ENCODE measurements around the gene NEAT1.

Gene NEAT1

DNA sequence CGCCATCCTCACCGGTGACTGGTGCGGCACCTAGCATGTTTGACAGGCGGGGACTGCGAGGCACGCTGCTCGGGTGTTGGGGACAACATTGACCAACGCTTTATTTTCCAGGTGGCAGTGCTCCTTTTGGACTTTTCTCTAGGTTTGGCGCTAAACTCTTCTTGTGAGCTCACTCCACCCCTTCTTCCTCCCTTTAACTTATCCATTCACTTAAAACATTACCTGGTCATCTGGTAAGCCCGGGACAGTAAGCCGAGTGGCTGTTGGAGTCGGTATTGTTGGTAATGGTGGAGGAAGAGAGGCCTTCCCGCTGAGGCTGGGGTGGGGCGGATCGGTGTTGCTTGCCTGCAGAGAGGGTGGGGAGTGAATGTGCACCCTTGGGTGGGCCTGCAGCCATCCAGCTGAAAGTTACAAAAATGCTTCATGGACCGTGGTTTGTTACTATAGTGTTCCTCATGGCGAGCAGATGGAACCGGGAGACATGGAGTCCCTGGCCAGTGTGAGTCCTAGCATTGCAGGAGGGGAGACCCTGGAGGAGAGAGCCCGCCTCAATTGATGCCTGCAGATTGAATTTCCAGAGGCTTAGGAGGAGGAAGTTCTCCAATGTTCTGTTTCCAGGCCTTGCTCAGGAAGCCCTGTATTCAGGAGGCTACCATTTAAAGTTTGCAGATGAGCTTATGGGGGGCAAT is 1.1 kb downstream of the NEAT1 start:
- no peak for DNase-seq (ENCODE audit: low read depth)

DNA sequence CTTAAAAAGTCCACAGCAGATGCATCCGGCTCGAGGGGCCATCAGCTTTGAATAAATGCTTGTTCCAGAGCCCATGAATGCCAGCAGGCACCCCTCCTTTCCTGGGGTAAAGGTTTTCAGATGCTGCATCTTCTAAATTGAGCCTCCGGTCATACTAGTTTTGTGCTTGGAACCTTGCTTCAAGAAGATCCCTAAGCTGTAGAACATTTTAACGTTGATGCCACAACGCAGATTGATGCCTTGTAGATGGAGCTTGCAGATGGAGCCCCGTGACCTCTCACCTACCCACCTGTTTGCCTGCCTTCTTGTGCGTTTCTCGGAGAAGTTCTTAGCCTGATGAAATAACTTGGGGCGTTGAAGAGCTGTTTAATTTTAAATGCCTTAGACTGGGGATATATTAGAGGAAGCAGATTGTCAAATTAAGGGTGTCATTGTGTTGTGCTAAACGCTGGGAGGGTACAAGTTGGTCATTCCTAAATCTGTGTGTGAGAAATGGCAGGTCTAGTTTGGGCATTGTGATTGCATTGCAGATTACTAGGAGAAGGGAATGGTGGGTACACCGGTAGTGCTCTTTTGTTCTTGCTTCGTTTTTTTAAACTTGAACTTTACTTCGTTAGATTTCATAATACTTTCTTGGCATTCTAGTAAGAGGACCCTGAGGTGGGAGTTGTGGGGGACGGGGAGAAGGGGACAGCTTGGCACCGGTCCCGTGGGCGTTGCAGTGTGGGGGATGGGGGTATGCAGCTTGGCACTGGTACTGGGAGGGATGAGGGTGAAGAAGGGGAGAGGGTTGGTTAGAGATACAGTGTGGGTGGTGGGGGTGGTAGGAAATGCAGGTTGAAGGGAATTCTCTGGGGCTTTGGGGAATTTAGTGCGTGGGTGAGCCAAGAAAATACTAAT is 1.9 kb downstream of the NEAT1 start:
- DNase-seq (ENCODE audit: low read depth), result peak; percentile 64

DNA sequence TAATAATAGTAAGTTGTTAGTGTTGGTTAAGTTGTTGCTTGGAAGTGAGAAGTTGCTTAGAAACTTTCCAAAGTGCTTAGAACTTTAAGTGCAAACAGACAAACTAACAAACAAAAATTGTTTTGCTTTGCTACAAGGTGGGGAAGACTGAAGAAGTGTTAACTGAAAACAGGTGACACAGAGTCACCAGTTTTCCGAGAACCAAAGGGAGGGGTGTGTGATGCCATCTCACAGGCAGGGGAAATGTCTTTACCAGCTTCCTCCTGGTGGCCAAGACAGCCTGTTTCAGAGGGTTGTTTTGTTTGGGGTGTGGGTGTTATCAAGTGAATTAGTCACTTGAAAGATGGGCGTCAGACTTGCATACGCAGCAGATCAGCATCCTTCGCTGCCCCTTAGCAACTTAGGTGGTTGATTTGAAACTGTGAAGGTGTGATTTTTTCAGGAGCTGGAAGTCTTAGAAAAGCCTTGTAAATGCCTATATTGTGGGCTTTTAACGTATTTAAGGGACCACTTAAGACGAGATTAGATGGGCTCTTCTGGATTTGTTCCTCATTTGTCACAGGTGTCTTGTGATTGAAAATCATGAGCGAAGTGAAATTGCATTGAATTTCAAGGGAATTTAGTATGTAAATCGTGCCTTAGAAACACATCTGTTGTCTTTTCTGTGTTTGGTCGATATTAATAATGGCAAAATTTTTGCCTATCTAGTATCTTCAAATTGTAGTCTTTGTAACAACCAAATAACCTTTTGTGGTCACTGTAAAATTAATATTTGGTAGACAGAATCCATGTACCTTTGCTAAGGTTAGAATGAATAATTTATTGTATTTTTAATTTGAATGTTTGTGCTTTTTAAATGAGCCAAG is 2.7 kb downstream of the NEAT1 start:
- DNase-seq (ENCODE audit: low read depth), result peak; percentile 91

DNA sequence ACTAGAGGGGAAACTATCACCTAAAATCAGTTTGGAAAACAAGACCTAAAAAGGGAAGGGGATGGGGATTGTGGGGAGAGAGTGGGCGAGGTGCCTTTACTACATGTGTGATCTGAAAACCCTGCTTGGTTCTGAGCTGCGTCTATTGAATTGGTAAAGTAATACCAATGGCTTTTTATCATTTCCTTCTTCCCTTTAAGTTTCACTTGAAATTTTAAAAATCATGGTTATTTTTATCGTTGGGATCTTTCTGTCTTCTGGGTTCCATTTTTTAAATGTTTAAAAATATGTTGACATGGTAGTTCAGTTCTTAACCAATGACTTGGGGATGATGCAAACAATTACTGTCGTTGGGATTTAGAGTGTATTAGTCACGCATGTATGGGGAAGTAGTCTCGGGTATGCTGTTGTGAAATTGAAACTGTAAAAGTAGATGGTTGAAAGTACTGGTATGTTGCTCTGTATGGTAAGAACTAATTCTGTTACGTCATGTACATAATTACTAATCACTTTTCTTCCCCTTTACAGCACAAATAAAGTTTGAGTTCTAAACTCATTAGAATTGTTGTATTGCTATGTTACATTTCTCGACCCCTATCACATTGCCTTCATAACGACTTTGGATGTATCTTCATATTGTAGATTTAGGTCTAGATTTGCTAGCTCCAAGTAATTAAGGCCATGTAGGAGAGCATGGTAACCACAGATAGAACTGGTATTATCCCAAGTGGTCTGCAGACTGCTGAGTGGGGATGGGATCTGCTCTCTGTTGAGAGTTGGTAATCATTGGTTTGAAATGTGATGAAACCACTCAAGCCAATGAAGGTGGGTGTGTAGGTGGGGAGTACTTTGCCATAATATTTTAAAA is 3.6 kb downstream of the NEAT1 start:
- peak; percentile 94 for DNase-seq (ENCODE audit: low read depth)

DNA sequence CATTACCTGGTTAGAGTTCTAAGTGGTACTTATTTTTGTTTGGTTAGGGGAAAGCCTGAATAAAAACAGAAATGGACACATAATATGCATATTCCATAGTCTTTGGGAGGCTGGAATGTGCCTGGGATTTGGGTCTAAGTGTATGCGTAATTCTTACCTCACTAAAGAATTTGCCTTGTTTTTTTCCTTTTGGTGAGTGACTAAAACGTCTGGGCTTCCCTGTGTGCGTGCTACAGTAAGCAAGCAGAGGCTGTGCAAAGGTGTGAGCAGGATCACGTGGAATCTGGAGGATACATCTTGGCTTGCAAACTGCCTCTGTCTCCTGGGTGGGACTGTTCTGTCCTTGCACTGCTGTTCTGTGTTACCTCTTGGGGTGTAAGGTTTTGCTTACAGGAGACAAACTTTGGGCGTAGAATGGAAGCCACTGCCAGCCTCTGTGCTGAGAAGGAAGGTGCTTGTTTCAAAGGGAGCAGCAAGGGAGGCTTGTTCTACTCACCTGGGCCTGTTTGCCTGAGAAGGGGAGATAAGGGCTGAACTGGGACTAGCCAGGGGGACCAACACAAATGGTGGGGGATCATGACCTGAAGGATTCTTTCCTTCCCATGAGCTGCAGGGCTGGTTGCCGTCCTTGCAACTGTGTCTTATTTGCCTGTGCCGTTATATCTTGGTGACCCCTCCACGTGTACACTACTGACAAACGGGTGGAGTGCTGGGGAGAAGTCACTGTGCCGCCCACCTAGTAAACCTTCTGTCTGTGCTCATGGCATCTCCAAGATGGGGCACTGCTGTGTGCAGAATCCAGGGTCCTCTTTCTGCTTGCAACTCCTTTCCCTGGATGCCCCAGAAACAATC is 4.5 kb downstream of the NEAT1 start:
- DNase-seq (ENCODE audit: low read depth), result peak; percentile 92

DNA sequence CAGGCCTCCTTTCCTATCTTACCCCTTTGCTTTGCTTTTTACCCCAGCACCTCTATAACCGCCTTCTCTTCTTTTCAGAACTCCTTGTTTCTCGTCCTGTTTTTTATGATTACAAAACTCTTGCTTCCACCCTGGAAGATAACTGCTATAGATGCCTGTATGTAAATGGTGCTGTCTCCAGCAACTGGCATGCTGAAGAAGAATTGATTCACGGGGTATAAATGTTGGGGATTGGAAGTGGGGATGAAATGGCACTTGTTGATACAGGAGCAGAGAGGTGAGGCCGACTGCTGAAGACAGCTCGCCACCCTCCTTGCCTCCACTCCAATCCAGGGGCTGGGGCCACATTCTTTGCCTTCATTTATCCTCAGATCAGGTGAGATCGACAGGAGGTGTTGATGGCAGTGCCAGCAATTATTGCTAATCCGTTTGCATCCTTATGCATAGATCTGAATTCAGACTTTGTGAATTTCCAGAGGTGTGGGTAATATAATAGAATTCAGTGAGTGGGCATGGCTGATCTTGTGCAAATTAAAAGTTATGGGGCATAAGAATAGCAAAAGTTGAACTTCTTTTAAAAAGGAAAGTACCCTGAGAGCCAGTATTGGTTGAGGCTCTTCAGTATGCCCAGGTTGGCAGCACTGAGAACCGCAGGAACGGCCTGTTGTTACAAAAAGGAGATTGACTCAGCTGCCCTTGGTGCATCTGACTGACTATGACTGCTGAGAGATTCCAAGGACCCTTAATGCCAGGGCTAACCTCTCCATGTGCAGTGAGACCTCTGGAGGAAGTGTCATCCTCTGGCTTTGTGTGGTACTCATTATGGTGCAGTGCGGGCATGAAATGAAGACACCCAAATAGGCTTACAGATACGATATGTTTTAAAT is 5.3 kb downstream of the NEAT1 start:
- peak; percentile 81 for DNase-seq (ENCODE audit: low read depth)

DNA sequence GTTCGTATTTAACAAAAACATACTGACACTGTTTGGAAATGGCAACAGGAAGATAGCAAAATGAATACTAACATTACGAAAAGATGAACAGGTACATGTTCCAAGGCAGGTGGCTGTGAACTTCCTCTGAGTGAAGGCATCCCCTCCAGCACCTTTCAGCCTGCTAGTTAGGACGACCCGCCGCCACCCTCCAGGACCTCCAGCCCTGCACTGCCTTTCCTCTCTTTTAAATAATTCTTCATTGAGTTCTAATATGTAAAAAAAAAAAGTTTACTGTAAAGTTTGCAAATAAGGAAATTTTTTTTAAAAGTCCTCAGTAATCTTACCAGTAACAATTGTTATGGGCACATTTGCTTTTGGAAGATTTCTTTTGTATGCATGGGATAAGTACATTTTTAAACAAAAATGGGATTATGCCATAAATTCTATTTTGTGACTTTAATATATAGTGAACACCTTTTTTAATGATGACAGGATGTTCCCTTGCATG is 6.0 kb downstream of the NEAT1 start:
- DNase-seq (ENCODE audit: low read depth), result peak; percentile 52

DNA sequence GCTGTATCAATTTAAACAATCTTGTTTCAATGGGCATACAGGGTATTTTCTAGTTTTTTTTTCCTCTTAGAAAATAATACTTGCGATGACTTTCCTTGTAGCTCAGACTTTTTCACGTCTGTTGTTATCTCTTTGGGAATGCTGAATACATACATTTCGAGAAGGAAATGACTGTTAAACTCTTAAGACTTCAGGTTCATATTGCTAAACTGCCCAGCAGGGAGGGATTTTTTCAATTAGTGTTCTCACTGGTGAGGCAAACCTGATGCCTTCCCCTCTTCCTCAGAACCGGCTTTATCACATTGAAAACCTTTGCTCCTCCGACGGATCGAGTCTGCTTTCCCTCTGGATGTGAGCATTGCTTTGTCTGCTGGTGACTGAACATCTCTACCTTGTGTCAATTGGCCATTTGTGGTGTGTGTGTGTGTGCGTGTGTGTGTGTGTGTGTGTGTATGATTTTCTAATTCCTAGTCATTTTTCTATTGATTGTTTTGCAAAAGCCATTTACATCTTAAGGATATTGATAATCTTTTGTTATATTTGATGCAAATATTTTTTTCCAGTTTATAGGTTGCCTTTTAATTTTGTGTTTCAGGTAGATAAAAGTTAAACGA is 6.6 kb downstream of the NEAT1 start:
- peak; percentile 66 for DNase-seq (ENCODE audit: low read depth)

DNA sequence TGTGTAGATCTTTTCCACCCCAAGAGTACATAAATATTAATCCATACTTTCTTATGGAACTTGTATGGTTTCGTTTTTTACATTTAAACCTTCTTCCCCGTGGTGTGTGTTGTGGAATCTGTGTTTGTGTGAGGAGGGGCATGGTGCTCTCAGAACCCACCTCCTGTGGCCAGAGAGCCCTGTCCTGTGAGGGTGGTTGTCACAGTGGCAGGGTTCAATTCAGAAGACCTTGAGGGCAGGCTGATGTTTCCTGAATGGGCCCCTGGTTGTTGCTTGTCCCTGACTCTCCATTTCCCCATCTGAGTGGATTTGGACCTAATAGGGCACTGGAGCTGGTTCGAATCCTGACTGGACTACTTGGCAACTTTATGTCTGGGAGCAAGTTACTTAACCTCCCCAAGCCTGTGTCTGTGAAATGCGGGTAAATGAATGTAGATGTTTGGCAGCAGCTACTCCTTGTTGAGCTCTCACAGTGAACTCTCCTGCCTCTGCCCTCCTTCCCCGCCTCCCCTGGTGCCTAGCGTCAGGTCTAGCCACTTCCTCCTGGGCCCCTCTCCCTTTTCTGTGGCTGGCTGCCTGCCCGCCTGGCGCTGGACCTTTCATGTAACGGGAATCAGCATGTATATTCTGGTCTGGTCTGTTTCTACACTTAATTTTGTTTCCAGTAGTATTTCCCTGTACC is 7.3 kb downstream of the NEAT1 start:
- DNase-seq (ENCODE audit: low read depth), result peak; percentile 61

DNA sequence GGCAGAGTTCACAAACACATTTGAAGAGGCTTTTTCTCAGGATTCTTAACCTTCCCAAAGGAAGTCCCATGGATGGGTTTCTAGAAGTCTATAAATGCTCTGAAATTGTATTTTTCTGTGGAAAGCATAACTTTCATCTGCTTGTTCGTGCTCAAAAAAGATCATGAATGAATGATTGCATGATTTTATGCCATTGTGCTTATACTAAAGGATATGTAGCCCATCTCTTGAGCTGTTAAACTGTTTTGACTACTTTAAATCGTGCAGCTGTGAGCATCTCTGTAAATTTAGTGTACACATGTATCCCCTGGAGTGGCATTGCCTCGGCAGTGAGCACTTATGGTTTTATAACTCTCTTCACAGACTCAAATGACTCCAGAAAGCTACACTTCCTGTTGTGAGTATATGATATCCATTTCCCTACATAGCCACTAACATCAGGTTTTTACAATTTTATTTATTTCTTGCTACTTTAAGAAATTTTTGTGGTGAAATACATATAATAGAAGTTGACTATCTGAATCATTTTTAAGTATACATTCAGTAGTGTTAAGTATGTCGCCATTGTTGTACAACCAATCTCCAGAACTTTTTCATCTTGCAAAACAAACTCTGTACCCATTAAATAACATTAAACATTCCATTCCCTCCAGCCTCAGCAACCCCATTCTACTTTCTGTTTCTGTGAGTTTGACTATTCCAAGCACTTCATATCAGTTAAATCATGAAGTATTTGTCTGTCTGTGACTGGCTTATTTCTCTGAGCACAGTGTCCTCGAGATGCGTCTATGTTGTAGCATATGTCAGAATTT is 8.0 kb downstream of the NEAT1 start:
- peak; percentile 49 for DNase-seq (ENCODE audit: low read depth)

DNA sequence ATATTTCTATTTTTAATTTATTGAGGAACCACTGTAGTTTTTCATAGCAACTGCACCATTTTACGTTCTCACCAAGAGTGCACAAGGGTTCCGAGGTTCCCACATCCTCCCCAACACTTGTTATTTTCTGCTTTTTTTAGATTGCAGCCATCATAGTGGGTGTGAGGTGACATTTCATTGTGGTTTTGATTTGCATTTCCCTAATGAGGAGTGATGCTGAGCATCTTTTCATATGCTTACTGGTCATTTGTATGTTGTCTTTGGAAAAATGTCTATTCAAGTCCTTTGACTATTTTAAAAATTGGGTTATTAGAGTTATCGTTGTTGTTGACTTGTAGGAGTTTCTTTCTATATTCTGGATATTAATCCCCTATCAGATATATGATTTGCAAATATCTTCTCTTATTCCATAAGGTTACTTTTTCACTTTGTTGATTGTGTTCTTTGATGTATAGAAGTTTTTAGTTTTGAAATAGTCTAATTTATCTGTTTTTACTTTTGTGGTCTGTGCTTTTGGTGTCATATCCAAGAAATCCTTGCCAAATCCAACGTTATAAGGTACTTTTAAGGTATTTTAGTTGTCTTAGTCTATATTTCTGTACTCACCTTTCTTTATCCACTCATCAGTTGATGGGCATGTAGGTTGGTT is 9.0 kb downstream of the NEAT1 start:
- peak; percentile 16 for DNase-seq (ENCODE audit: low read depth)

DNA sequence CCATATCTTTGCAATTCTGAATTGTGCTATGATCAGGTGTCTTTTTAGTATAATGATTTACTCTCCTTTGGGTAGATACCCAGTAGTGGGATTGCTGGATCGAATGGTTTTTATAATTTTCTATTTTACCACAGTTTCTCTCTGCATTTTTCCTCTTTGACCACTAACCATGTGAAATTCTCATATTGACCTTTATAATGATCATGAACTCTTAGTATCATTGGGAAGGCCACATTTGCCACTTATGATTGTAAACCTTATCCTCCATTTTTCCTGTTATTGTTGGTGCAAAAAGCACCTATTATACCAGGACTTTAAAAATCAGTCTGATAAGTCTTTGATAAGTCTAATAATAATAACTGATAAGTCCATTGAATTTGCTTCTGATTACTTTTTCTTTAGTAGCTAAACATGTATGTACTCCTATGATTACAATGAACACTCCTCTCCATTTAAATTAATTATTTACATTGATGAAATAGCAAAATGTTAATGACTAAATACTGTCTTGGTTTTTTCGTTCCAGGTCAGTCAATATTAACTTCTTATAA is 9.6 kb downstream of the NEAT1 start:
- peak; percentile 4 for DNase-seq (ENCODE audit: low read depth)

DNA sequence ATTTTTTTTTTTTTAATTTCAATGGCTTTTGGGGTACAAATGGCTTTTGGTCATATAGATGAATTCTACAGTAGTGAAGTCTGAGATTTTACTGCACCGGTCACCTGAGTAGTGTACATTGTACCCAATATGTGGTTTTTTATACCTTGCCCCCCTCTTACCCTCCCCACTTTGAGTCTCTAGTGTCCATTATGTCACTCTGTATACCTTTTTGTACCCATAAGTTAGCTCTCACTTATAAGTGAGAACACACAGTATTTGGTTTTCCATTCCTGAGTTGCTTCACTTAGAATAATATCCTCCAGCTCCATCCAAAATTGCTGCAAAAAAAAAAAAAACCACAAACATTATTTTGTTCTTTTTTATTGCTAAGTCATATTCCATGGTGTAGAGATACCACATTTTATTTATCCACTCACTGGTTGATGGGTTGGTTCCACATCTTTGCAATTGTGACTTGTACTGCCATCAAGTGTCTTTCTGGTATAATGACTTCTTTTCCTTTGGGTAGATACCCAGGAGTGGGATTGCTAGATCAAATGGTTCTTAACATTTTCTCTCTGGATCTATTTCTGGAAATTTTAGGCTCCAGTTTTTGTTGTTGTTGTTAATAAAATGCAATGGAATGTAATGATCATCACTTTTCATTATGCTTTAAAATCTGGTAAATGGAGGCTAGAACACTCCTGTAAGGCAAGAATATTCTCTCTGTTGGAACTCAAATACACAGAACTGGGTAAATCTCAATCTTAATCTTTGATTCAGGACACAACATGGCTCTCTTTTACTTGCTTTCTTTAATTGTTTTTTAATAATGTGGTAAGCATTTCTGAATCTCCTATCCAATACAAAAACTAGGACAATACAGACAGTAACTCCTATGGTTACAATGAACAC is 10.3 kb downstream of the NEAT1 start:
- peak; percentile 64 for DNase-seq (ENCODE audit: low read depth)

DNA sequence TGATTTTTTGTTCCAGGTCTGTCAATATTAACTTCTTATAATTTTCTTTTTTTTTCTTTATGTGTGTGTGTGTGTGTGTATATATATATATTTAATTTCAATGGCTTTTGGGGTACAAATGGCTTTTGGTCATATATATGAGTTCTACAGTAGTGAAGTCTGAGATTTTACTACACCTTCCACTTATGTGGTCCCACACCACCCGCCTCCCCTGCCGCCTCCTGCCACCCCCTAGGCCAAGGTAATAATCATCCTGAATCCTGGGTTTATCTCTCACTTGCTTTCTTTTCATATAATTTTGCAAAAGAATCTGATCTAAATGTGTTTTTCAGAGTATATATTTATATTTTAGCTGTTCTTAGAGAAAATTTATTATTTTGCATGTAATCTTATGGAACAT is 11.1 kb downstream of the NEAT1 start:
- no peak for DNase-seq (ENCODE audit: low read depth)

DNA sequence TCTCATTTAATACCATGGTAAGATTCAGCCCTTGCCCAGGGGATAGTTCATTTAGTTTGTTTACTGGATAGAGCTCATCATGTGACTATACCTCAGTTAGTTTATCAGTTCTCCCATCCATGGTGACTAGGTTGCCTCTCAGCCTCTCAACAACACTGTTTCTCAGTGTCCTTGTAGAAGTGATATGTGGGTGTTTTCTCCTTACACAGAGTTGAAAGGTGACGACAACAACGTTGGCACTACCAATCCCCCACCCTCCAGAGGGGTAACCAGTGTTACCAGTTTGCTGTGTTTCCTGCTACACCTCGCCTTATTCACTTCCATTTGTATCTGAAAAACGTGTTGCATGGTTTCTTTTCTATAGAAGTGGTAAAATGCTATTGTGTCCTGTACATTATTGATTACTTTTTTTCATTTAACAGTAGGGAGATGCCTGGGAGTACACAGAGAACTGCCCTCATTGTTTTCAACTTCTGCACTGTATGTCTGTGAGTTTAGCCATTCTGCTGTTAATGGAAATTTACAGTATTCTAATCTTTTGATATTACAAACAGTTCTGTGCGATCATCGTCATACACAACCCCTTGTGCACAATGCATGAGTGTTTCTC is 11.6 kb downstream of the NEAT1 start:
- DNase-seq (ENCODE audit: low read depth), result peak; percentile 12

Data from ELR (cell line).